HG03196 (cell line): ENCODE measurements around the gene SLC15A4.
A peak's percentile ranks its signal among the peaks of the same experiment; 100 is the strongest.

Experiments
- ATAC-seq: cut with Tn5 transposase; IDR thresholded peaks from one replicate; pipeline ENCODE4 v1.9.1; 2021; ENCODE audit not compliant: unreplicated experiment

Gene SLC15A4

DNA sequence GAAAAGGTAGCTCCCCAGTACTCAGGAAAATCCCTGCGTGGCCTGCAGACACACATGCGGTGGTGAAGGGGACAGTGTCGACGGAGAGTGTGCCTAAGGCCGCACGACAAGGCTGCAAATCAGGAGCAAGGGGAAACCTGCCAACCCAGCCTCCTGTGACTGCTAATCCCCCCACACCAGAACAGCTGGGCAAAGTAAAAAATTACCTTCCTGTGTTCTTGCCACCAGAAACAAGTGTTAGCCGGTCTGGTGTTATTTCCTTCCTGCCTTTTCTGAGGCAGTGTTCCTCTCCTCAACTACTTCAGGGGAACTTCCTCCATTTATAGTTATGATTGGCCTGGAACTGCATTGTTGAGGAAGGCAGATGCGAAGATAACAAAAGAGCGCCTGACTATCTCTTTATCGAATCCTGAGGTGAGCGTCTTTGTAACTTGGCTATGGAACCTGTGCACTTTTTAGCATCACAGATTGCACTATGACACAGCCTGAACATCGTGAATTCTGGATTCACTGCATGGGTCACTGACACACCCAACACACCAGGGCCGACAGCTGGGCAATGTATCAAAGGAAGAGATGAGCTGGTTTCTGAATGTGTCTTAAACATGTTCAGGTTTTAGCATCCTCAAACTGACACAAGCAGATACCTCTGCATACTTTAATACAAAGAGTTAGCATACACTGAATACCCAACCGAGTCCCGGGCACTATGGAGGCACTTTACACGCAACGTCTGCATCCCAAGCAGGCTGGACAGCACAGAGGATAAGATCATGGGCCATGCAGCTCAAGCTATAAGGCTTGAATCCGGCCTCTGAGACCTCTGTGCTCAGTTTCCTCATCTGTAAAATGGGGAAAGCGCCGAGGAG, 28.9 kb downstream of the SLC15A4 start:
- ATAC-seq: peak; percentile 34

- no peak for ATAC-seq
These were observed 30.1 kb downstream of the SLC15A4 start for GRCh38 chr12:128793701-128794100.

DNA sequence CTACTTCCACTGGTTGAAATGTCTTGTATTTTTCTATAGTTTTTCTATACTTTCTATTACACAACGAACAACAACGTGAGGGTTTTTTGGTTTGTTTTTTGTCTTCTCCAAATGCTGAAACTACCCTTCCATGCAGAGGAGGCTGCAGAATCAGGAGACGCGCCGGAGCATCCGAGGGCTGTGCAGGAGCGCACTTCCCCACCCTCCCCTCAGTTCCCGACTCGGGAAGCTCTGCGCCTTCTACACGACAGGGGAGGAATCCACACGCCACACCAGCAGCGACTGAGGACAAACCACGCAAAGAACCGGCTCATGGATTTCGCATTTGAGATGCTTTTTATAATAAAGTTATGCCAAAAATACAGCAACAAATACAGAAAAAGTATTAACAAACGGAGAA, 30.9 kb downstream of the SLC15A4 start:
- ATAC-seq: no peak

- no peak for ATAC-seq
These were observed 31.4 kb downstream of the SLC15A4 start for GRCh38 chr12:128792398-128792797.

GRCh38 chr12:128791395-128792322, 32.1 kb downstream of the SLC15A4 start:
- no peak for ATAC-seq

- ATAC-seq: no peak
These were observed 32.9 kb downstream of the SLC15A4 start for GRCh38 chr12:128790653-128791373.

DNA sequence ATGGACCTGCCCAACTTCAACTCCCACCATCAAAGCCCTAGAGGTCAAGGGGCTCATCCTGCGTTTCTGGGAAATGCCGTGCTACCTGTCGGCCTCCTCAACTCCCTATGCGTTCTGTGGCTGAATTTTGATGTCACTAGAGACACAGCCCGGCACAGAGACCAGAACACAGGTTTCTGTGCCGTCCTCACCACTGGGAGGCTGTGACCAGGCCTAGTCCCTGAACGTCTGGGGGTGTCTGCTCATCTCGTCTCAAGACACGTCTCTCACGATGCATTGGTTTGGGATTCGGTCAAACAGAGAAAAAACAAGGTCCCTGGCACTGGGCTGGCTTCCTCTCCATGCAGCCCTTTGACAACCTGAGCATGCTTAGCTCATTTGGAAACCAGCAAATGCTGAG, 33.5 kb downstream of the SLC15A4 start:
- no peak for ATAC-seq

- no peak for ATAC-seq
These were observed 34.3 kb downstream of the SLC15A4 start for GRCh38 chr12:128789356-128789929.

- ATAC-seq: no peak
These were observed 35.9 kb downstream of the SLC15A4 start for GRCh38 chr12:128787827-128788226.

DNA sequence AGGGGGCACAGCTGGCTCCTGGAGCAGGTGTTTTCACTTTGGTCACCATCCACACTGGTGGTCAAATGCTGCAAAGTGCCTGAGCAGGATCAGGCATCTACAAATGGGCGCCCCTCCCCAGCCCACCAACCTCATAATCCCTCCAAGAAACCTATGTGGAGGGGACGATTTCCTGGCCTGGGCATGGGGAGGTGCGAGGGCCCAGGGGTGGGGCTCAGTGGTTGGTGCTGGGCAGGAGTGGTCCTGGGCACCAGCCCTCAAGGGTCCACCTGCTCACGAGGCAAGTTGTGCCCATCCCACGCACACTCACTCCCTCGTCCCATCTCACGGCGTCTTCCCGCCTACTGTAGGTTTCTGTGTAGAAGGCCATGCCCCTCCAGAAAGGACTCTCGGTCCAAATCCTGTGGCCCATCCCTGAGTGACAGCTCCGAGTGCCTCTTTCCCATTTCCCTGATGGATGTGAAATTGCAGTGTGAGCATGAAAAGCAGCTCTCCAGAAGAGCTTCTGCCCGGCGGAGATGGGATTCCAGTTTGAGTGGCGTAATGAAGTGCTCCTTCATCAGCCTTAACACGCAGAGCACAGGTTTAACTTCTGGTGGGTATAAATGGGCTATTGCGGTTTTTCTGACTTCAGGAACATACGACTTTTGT, 36.9 kb downstream of the SLC15A4 start:
- no peak for ATAC-seq

DNA sequence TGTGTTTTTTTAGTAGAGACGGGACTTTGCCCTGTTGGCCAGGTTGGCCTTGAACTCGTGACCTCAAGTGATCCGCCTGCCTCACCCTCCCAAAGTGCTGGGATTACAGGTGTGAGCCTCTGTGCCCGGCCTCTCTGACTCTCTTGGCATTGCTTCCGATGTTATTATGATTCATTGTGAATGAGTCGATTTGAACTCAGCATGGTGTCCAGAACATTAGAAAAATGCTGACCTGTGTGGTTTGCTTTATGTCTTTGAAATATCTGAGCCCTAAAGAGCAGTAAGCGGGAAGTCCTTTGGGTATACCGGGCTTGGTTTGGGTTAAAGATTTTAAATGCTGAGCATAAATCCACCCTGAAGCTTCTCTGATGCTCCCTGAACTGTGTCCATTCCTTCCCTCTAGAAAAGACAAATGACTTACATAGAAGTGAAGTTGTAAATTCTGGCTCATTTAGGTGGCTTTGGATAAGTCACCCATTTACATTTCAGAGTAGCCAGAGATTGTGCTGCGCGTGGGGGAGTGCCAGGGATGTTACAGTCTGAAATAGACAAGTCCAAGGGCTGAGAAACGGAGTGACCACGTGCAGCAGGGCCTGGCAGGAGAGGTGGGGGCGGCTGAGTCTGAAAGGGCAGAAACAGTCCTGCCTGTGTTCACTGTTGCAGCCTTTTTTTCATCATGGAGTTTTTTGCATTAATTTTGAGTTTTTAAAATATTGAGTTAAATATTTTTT, 39.6 kb downstream of the SLC15A4 start:
- ATAC-seq: no peak

GRCh38 chr12:128783129-128783574, 40.6 kb downstream of the SLC15A4 start:
- peak; percentile 57 for ATAC-seq

- ATAC-seq: no peak
These were observed 43.9 kb downstream of the SLC15A4 start for GRCh38 chr12:128779901-128780300.

DNA sequence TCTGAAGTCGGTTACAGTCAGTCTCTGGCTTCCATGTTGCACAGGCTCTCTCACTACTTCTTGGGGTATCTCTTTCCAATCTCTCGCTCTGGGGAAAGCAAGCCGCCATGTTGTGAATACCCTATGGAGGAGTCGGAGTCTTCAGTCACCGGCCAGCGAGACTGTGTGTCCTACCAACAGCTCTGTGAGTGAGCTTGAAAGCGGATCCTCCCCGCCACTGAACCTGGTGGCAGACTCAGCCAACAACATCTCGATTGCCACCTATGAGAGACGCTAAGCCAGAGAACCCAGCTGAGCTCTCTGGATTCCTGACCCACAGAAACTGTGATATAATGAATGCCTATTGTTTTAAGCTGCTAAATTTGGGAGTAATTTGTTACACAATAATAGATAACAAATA, 51.5 kb downstream of the SLC15A4 start:
- no peak for ATAC-seq

DNA sequence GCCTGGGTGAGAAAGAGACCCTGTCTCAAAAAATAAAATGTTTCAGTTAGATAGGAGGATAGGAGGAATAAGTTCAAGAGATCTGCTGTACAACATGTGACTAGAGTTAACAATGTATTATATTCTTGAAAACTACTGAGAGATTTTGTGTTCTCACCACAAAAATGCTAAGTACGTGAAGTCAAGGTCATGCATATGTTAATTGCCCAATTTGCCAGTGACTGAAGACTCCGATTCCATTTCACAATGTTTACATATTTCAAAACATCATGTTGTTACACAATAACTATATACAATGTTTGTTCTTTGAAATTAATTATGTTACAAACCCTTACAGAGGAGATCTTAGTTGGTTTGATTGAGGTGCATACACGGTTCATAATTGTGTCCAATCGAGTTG, 52.1 kb downstream of the SLC15A4 start:
- ATAC-seq: no peak

GRCh38 chr12:128767518-128767917, 56.2 kb downstream of the SLC15A4 start:
- ATAC-seq: no peak

DNA sequence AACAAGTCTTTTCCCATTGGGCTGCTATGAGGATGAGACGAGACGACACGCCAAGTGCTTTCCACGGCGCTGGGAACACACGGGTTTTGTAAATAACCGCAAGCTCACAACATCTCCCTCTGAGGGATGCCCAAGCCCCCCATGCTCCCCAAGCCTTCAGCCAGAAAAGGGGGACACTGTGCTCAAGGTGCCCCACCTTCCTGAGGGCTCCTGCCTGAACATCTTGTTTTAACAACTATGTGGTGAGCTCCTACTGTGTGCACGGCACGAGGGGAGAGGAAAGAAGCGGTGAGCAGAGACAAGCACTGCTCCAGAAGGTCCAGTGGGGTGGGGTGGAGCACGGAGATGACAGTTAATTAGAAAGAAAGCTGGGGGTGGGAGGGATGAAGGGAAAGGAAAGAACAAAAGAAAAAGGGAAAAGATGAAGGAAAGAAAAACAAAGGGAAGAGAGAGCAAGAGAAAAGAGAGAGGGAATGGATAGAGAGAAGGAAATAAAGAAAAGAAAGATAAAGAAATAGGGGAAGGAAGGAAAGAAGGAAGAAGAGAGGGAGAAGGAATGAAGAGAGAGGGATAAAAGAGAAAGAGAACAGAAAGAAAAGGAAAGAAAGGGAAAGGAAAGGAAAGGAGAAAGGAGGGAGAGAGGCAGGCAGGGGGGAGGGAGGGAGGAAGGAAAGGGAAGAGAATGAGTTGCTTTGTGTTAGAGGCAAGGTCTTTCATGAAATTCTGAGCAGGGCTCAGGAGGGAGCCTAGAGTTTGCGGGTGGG, 56.8 kb downstream of the SLC15A4 start:
- no peak for ATAC-seq

- no peak for ATAC-seq
These were observed 60.4 kb downstream of the SLC15A4 start for GRCh38 chr12:128763395-128763794.

DNA sequence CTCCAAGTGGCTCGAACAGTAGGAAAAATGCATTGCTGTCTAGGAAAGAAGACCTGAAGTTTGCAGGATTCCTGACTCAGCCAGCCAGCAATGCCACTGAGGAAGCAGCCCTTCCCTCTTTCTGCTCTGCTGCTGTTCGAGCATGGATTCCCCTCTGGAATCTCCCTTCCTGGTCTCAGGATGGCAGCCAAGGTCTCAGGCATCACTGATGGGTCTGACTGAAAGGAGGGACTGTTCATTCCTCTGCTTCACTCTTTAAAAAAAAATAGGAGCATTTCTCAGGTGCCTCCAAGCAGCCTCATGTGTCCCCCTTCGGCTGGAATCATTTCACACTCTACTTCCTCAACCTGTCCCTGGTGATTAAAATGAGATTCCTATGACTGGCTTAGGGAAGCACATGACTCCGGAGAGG, 62.4 kb downstream of the SLC15A4 start:
- ATAC-seq: no peak
